Effector memory CD4-positive, alpha-beta T cell (primary cell): Measurements from ENCODE around the gene SLC35G1.

Experiments
- DNase-seq, 3 donors: peaks; one replicate each; pipeline ENCODE4 v3.0.0-alpha.2; 2020
- H3K27ac ChIP-seq: 2 replicates; pipeline ENCODE4 v1.7.0; 2013; ENCODE audit warnings: mild to moderate bottlenecking, low read length, moderate library complexity; ENCODE audit not compliant: insufficient read depth, poor library complexity, severe bottlenecking
- H3K27me3 ChIP-seq: replicated peaks from 2 replicates; pipeline ENCODE4 v1.7.0; 2013; ENCODE audit warnings: mild to moderate bottlenecking, low read length; ENCODE audit not compliant: insufficient read depth, control insufficient read depth, poor library complexity, severe bottlenecking
- H3K36me3 ChIP-seq: 2 replicates; pipeline ENCODE4 v1.7.0; 2013; ENCODE audit warnings: mild to moderate bottlenecking, low read length, moderate library complexity; ENCODE audit not compliant: control insufficient read depth, insufficient read depth
- H3K4me1 ChIP-seq: 2 replicates; pipeline ENCODE4 v1.7.0; 2013; ENCODE audit warnings: low read length, mild to moderate bottlenecking; ENCODE audit not compliant: control insufficient read depth, insufficient read depth, poor library complexity, severe bottlenecking
- H3K4me3 ChIP-seq: 2 replicates; pipeline ENCODE4 v1.7.0; 2013; ENCODE audit warnings: low read length, low read depth, mild to moderate bottlenecking; ENCODE audit not compliant: insufficient read depth, poor library complexity, severe bottlenecking
- H3K9me3 ChIP-seq: 2 replicates; pipeline ENCODE4 v1.7.0; 2013; ENCODE audit warnings: mild to moderate bottlenecking, low read length, moderate library complexity; ENCODE audit not compliant: control insufficient read depth

The SLC35G1 gene

DNA sequence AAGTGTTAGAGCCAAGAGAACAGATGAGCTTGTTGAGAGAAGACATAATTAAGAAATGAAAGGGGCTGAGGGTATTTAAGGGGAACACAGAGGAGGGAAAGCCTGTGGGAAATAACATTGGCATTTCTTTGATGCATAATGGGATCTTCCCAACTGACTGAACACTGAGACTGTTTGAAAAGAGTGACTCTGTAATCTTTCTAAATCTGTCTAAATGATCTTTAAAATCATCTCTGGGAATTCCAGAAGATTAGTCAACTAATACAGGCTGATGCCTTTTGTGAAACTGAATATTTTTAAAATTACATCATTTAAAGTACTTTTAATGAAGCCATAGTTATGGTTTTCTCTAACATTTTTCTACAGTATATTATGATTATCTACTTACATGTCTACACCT lies 17.4 kb upstream of the SLC35G1 start:
- no peaks in the 10 kb centered on the region for H3K36me3 ChIP-seq
- H3K27me3 ChIP-seq, result no peaks in the 10 kb centered on the region
- H3K4me3 ChIP-seq, result no peak overlapping the region
- no peaks in the 10 kb centered on the region for H3K4me1 ChIP-seq
- H3K9me3 ChIP-seq, result no peaks in the 10 kb centered on the region
- DNase-seq, result no peak
- no peak overlapping the region for H3K27ac ChIP-seq

DNA sequence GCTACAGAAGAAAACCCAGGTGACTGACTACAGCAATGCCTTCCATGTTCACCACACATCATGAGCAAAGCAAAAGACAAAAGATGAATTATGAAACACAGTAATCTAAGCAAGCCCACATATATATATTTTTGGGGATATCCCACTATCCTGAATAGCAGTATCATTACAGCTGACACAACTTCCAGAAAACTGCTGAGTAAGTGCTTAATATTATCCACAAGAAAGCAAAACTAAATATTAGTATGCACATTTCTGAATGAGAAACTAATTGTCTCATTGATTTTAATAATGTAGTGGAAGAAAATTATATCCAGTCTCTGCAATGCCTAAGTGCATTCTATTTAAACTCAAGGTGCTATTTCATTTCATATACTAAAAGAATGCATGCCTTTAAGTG lies 14.5 kb upstream of the SLC35G1 start:
- Histone ChIP-seq H3K9me3 (no peaks in the 10 kb centered on the region), H3K27me3 (no peaks in the 10 kb centered on the region), H3K4me1 (no peaks in the 10 kb centered on the region), H3K27ac (no peak overlapping the region), H3K4me3 (no peak overlapping the region), H3K36me3 (no peaks in the 10 kb centered on the region)
- DNase-seq, result no peak

DNA sequence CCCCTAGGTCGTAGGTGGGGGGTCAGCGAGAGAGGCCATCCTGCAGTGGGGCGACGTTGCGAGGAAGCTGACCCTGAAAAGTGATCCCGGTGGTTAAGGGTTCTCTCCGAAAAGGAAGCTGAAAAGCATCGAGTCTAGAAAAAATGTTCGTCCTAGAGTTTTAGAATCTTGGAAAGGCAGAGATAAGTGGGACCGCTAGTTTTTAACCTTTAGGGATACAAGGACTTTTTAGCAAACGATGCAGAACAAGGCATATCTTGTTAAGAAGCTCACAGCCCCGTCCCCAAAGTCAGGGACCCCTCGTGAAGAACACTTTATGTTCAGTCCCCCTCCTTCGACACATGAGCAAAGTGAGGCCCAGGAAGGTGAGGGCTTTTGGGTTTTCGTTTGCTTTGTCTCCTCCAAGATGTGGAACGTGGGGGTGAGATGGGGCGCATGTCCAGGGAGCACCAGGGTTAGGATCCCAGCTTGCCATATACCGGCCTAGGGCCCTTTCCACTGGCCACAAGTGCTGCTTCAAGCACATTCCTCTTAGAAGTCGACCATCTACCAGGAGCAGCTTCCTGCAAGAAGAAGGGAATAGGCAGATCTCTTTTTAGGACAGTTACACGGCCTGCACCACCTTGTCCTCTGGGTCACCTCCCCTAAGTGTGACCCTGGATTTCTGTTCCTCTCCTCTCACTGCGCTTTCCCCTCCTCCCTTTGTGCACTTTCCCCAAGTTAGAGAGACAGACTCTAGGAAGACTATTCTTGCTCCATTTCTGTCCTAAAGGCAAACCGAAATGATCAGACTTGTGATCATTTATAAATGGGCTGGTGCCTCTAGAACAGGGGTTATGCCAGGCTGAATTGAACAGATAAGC lies 969 bp downstream of the SLC35G1 start:
- no peaks in the 10 kb centered on the region for H3K36me3 ChIP-seq
- peak overlapping the region; percentile 45 for H3K27ac ChIP-seq
- H3K4me1 ChIP-seq, result peaks cover 11% of the 10 kb centered on the region
- no peaks in the 10 kb centered on the region for H3K9me3 ChIP-seq
- no peak for DNase-seq
- peak overlapping the region; percentile 83 for H3K4me3 ChIP-seq
- no peaks in the 10 kb centered on the region for H3K27me3 ChIP-seq

DNA sequence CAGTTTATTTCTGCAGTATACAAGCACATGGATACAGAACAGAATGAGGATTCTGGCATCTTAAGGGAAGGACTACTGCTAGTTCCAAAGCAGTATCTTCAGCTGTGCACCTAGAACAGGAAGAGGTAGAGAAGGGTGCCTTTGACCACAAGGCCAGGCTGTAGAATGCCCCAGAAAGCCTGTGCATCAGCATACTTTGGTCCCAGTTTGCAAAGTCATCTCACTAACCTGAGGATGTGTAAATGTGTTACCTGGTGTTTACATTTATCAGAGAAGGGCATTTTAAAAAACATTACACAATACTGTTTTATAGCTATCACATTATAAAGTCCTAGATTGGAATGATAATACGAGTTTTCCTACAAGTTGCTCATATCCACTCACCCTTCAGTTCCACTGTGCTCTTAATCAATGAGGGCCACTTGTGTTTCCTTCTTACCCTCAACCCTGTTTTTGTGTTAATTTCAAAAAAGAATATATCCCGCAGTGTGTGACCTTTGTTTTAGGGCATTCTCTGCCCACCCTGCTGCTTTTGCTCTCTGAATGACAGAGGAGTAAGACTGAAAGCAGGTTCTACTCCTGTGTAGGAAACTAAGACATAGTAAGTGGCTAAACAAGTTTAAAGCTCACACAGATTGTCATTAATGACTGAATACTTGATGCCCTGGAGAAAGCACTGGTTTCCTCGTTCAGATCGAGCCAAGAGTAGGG lies 3.4 kb downstream of the SLC35G1 start:
- H3K36me3 ChIP-seq, result no peaks in the 10 kb centered on the region
- no peaks in the 10 kb centered on the region for H3K9me3 ChIP-seq
- H3K4me3 ChIP-seq, result no peak overlapping the region
- H3K4me1 ChIP-seq, result peaks cover 11% of the 10 kb centered on the region
- no peak overlapping the region for H3K27ac ChIP-seq
- H3K27me3 ChIP-seq, result no peaks in the 10 kb centered on the region
- no peak for DNase-seq

DNA sequence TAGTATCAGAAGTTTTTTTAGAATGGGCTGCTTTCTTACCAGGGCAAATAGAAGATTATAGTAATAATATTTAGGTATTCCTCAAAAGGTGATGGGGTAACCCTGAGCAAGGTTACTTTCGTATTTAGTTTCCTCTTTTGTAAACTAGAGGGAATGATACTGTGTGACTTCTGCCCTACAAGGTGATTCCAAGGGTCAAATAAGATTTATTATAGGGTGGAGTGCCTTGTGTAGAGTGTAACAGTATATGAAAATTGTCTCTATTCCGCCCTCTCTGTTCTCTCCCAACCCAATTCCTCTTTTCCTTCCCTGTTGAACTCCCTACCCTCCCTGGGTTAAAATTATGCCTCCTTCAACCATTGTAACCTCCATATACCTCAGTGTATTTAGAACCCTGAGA lies 5.3 kb downstream of the SLC35G1 start:
- no peaks in the 10 kb centered on the region for H3K27me3 ChIP-seq
- H3K4me1 ChIP-seq, result peaks cover 9% of the 10 kb centered on the region
- H3K4me3 ChIP-seq, result no peak overlapping the region
- no peak overlapping the region for H3K27ac ChIP-seq
- no peaks in the 10 kb centered on the region for H3K9me3 ChIP-seq
- no peak for DNase-seq
- H3K36me3 ChIP-seq, result peaks cover 3% of the 10 kb centered on the region

DNA sequence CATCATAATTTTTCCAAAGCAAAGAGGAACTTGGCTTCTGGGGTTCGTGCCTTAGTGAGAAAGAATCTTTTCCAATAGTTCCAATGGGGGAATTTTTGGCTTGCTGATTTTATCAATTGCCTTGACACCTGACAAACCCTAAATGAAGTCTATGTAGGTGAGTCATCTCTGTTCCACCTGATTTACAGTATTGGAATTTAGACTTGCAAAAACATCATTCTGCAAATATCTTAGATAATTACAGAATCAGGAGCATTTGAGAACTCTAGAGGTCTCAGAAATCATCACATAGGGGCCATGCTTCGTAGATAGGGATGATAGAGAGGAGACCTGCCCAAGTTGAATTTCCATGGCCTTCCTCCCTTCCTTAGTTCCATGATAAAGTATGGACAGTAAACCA lies 9.3 kb downstream of the SLC35G1 start:
- Histone ChIP-seq H3K27ac (no peak overlapping the region), H3K4me1 (peaks cover 7% of the 10 kb centered on the region), H3K36me3 (peaks cover 3% of the 10 kb centered on the region), H3K9me3 (no peaks in the 10 kb centered on the region), H3K27me3 (no peaks in the 10 kb centered on the region), H3K4me3 (no peak overlapping the region)
- DNase-seq, result no peak

DNA sequence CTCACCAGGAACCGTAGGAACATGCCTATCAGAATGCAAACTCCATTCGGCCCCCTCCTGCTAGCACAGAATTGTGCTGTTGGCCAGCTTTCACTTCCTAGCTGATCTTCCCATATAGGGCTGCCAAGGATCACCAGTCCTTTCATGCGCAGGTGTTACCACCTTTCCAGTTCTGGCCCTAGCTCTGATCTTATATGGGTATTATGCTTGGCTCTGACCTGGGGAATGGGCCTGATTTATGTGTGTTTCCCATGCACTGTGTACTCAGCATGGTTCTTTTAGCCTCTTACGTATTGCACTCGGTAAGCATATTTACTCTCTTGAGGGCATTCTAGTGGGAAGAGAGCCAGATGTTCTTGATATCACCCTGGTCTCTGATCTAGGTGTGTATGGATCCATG lies 11.1 kb downstream of the SLC35G1 start:
- no peaks in the 10 kb centered on the region for H3K27me3 ChIP-seq
- H3K4me3 ChIP-seq, result no peak overlapping the region
- peaks cover 7% of the 10 kb centered on the region for H3K4me1 ChIP-seq
- no peaks in the 10 kb centered on the region for H3K9me3 ChIP-seq
- H3K27ac ChIP-seq, result no peak overlapping the region
- H3K36me3 ChIP-seq, result peaks cover 3% of the 10 kb centered on the region
- no peak for DNase-seq

DNA sequence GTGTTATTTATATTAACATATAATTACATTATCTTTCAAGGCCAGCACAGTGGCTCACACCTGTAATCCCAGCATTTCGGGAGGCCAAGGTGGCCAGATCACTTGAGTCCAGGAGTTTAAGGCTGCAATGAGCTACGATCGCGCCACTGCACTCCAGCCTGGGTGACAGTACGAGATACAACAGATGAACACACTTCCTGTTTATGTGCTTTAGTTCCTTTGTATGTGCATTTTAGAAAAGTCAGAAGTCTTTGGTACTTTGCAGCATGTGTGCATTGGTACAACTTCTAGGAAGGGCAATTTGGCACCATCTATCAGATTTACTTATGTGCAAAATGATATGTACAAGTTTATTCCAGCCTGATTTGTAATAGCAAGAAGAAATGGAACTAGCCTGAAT lies 13.3 kb downstream of the SLC35G1 start:
- peaks cover 7% of the 10 kb centered on the region for H3K4me1 ChIP-seq
- DNase-seq, result no peak

DNA sequence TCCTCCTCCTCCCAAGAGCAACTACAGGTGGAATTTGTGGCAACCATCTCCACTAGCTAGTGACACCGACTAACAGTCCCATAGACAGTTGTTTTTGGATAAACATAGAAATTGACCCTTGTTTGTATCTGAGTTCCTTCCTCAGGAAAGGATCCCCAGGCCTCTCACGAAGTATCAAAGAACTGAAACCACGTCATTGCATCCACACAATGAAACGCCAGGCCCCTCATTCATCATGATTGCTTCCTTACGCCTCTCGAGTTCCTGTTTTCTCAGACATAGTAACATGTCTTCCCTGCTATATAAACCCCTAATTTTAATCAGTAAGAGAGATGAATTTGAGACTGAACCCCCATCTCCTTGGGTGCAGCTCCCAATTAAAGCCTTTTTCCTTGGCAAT lies 18.1 kb downstream of the SLC35G1 start:
- no peaks in the 10 kb centered on the region for H3K9me3 ChIP-seq
- DNase-seq, result no peak
- H3K27ac ChIP-seq, result no peak overlapping the region
- H3K4me1 ChIP-seq, result no peaks in the 10 kb centered on the region
- H3K36me3 ChIP-seq, result no peaks in the 10 kb centered on the region
- no peaks in the 10 kb centered on the region for H3K27me3 ChIP-seq
- no peak overlapping the region for H3K4me3 ChIP-seq

More for the DNA sequence above, 13.3 kb downstream of the SLC35G1 start:
- H3K36me3 ChIP-seq, result peaks cover 3% of the 10 kb centered on the region
- H3K27me3 ChIP-seq, result no peaks in the 10 kb centered on the region
- H3K4me3 ChIP-seq, result no peak overlapping the region
- H3K9me3 ChIP-seq, result no peaks in the 10 kb centered on the region
- no peak overlapping the region for H3K27ac ChIP-seq

DNA sequence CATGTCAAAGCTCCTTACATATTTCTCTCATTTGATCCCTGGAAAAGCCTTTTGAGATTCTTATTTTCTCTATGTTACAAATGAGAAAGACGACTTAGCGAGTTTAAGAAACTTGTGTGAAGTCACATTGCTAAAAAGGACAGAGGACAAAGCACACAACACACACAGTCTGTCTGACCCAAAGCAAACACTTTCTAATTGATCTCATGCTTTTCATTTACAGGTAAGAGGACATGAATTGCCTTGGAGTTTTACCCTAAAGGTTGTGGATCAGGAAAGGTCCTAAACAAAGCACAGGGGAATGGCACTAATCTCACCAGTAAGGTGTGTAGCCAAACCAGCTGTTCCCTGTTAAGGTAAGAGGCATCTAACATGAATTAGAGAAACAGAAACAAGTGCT lies 18.7 kb downstream of the SLC35G1 start:
- Histone ChIP-seq H3K27me3 (no peaks in the 10 kb centered on the region), H3K9me3 (no peaks in the 10 kb centered on the region), H3K4me1 (no peaks in the 10 kb centered on the region), H3K4me3 (no peak overlapping the region), H3K36me3 (no peaks in the 10 kb centered on the region), H3K27ac (no peak overlapping the region)
- no peak for DNase-seq
